Smooth muscle cell of the brain vasculature (primary cell): Measurements from ENCODE around the gene A2ML1.
"Not testable (repeated sequence)": the region's sequence is repeated elsewhere in the genome, so short reads cannot be mapped to it uniquely, and the experiment has no call there.

Experiments used
- DNase-seq: peaks from one replicate; pipeline ENCODE4 v3.0.0-alpha.2; 2012; ENCODE audit warnings: low read depth, low spot score

Gene A2ML1

GRCh38 chr12:8817856-8818255, 4.6 kb upstream of the A2ML1 start:
- no peak for DNase-seq

DNA sequence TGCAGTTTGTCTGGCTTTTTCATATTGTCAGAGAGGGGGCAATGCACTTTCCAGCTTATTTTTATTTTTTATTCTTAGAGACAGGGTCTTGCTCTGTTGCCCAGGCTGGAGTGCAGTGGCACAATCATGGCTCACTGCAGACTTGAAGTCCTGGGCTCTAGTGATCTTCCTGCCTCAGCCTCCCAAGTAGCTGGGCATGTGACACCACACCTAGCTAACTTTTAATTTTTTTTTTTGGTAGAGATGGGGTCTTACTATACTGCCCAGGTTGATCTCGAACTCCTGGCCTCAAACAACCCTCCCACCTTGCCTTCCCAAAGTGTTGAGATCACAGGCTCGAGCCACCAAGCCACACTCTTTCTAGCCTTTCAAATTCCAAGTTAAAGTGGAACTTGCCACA, 3.9 kb upstream of the A2ML1 start:
- no peak for DNase-seq

DNA sequence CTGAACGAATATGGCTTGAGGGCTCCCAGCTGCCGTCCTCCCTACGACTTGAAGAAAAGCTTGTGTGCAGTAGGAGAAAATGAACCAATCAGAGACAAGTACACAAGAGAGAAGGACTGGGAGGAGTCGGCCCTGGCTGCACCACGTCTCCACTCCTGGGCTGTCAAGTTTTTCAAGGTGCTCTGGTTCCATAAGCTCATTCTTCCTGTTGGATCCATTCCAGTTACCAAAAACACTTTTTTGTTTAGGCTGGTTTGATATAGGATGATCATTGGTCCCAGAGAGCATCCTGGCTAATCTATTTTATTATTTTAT, 2.8 kb upstream of the A2ML1 start:
- DNase-seq, result no peak

- DNase-seq, result not testable (repeated sequence)
Observed at GRCh38 chr12:8820676-8821407, 1.6 kb upstream of the A2ML1 start.

GRCh38 chr12:8821591-8821990, 830 bp upstream of the A2ML1 start:
- no peak for DNase-seq

DNA sequence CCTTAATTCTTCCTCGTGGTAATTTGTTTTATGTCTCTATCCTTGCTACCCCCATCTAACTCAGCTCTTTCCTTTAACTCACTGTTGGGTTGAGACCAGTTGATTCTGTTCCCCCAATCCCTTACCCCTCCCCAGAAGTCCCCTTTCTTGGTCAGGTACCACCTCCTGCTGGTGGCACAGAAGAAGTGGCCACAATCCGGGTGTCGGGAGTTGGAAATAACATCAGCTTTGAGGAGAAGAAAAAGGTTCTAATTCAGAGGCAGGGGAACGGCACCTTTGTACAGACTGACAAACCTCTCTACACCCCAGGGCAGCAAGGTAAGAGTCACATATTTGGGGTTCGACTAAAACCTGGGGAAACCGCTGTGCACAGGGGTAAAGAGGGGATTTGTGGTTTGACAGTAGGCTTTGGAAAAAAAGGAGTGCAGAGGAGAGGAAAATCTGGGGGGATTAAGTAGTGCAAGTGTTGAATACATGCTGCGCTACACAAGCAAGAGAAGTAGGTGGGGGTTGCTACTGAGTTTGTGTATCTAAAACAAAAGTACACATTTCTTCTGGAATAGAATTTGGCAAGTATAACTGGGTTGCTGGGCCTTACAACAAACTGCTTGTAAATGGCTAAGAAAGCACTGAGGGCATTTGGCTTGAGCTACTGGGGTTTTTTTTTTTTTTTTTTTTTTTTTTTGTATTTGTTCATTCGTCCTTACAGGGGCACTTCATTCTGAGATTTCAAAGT, 1.3 kb downstream of the A2ML1 start:
- no peak for DNase-seq

GRCh38 chr12:8827551-8828256, 5.3 kb downstream of the A2ML1 start:
- no peak for DNase-seq

GRCh38 chr12:8828257-8829124, 6.1 kb downstream of the A2ML1 start:
- no peak for DNase-seq

GRCh38 chr12:8829125-8829518, 6.7 kb downstream of the A2ML1 start:
- no peak for DNase-seq

DNA sequence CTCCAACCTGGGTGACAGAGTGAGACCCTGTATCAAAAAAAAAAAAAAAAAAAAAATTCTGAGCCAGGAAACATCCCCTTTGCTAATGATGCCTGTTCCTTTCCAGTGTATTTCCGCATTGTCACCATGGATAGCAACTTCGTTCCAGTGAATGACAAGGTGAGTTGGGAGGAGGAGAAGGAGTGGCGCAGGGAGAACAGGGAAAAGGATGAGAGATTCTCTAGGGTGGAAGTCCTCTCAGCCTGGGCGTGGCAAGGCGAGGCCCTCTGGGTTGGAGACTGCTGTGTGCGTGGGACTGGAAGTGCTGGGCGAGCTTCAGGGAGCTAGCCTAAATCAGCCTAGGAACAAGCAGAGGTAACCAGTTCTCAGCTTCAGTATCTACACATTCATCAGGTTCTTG, 7.2 kb downstream of the A2ML1 start:
- DNase-seq, result no peak

GRCh38 chr12:8831116-8831515, 8.7 kb downstream of the A2ML1 start:
- no peak for DNase-seq

DNA sequence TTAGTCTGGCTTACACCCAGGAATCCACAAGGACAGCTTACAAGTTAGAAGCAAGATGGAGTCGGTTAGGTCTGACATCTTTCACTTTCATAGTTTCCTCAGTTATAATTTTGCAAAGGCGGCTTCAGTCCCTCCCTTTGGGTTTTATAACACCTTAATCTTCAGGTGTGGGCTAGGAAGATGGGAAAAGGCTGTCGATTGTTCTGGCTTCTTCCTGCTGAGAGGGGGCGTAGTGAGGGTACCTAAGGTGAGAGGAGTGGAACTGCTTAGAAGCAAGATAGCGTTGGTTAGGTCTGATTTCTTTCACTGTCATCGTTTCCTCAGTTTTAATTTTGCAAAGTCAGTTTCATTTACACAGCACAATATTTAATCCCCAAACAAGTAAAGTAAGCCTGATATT, 10.1 kb downstream of the A2ML1 start:
- no peak for DNase-seq

- DNase-seq, result no peak
Observed at GRCh38 chr12:8834230-8834629, 11.8 kb downstream of the A2ML1 start.

DNA sequence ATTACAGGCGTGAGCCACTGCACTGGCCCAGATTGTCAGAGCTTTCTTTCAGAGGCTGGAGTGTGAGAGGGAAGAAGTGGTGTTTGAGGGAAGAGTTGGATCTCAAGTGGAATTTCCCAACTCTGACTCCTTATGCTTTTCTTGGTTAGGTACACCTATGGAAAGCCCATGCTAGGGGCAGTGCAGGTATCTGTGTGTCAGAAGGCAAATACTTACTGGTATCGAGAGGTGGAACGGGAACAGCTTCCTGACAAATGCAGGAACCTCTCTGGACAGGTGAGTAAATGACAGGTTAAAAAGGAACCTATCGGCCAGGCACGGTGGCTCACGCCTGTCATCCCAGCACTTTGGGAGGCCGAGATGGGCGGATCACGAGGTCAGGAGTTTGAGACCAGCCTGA, 14.9 kb downstream of the A2ML1 start:
- no peak for DNase-seq

GRCh38 chr12:8840321-8840720, 17.9 kb downstream of the A2ML1 start:
- DNase-seq, result no peak

DNA sequence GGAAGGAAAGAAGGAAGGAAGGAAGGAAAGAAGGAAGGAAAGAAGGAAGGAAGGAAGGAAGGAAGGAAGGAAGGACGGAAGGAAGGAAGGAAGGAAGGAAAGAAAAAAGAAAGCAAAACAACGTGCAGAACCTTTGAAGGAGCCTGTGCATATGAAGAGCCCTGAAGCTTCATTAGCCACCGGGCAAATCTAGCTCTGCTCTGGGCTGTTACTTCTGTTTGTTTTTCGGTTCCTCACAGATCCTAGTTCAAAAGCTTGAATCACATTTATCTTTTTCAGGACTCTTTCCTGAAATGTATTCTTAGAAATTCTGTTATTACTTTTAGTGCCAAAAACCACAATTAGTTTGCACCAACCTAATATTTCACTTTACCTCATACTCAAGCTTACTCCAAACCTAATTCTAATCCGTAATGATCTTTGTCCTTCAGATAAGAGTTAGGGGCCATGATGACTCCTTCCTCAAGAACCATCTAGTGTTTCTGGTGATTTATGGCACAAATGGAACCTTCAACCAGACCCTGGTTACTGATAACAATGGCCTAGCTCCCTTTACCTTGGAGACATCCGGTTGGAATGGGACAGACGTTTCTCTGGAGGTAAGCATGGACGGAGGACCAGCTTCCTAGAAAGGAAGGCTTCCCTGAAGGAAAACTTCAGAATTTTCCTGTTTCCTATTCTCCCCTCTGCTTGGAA, 18.7 kb downstream of the A2ML1 start:
- no peak for DNase-seq

DNA sequence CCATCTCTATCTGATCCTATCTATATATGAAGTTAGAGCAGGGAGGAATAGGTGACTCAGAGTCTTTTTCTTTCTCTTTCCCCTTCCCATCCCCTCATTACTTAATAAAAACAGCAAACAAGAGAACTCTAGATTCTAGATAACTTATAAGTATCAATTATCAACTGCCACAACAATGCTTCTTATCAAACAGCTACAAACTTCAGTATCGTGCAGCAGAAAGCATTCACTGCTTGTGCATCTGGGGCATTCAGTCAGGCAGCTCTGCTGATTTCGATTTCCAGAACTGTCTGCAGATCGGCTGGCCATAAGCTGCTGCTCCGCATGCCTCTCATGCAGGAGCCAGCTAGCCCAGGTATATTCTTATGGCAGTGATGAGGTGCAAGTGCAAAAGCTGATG, 19.4 kb downstream of the A2ML1 start:
- DNase-seq, result no peak

DNA sequence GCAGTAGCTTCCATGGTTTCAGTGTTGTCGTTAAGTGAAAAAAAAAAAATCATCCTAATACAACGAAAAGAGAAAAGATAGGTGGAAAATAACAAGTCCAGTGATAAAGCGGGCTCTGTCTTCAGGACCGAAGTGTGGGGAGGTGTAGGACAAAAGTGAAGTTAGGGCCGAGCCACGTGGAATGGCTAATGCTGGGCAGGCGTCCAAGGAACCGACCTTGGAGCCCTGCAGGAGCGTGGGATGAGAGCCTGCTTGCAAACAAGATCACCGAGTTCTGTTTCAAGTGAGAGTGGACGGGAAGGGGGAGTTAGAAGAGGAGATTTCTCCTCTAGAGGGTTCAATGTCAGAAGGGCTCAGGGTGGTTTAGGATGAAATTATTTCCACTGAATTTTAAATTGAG, 22.2 kb downstream of the A2ML1 start:
- no peak for DNase-seq

GRCh38 chr12:8846305-8846704, 23.9 kb downstream of the A2ML1 start:
- no peak for DNase-seq

GRCh38 chr12:8847435-8847834, 25.0 kb downstream of the A2ML1 start:
- no peak for DNase-seq

- DNase-seq, result no peak
Observed at GRCh38 chr12:8849876-8850275, 27.5 kb downstream of the A2ML1 start.
